Measurements from ENCODE around the gene FBXL3. TPM values are rescaled to one million over a fixed set of nuclear protein-coding genes. Genes with fewer than 3 reads are reported as not detected.

FBXL3 gene
- total RNA-seq, 1 donor from 2014 or later = 40.1 TPM

Other genes with a start within 250 kb of the FBXL3 start
- 10.4 and 10.7 TPM in 2 replicates for gene KCTD12, start 140.8 kb downstream of the FBXL3 start, total RNA-seq
- gene ACOD1, start 78.6 kb downstream of the FBXL3 start, total RNA-seq = not detected in 2 replicates
- 14.2 and 16.9 TPM in 2 replicates for gene CLN5, start 35.1 kb downstream of the FBXL3 start, total RNA-seq

All from activated T-helper 1 cell treated with anti-CD3 and anti-CD28 coated beads, Interleukin-12 subunit alpha, Interleukin-12 subunit beta, Interleukin-2, Interleukin-4 antibody, amounts not matched to agents 30 ng/mL and 10 ng/mL and 1 ng/mL, durations not matched to agents 14 hours and 24 hours and 36 hours (primary cell).